ENCODE results near the gene HOOK1. TPM values are rescaled to one million over a fixed set of nuclear protein-coding genes. Genes with fewer than 3 reads are reported as not detected.

HOOK1 gene
- total RNA-seq, 1 donor from 2014 or later: 8.9 TPM

- Histone ChIP-seq H3K36me3 (ENCODE audit: control insufficient read depth, insufficient read depth, low read length) (no peaks in the 10 kb centered on the region), H3K27me3 (ENCODE audit: control insufficient read depth, insufficient read depth, low read length) (no peaks in the 10 kb centered on the region), H3K4me3 (ENCODE audit: low read depth, low read length) (no peak overlapping the region)
- TF ChIP-seq CTCF (IDR thresholded peaks at IDR 0.05; ENCODE audit: insufficient read depth, low read length, poor library complexity, severe bottlenecking): no peak
- no peak for DNase-seq (ENCODE audit: low read depth)
These were observed 70.5 kb downstream of the HOOK1 start for GRCh38 chr1:59885160-59885832.

GRCh38 chr1:59892841-59893811, 78.4 kb downstream of the HOOK1 start:
- Histone ChIP-seq H3K4me3 (ENCODE audit: low read depth, low read length) (no peak overlapping the region), H3K27me3 (ENCODE audit: control insufficient read depth, insufficient read depth, low read length) (no peaks in the 10 kb centered on the region), H3K36me3 (ENCODE audit: control insufficient read depth, insufficient read depth, low read length) (no peaks in the 10 kb centered on the region)
- no peak for TF ChIP-seq CTCF (IDR thresholded peaks at IDR 0.05; ENCODE audit: insufficient read depth, low read length, poor library complexity, severe bottlenecking)
- no peak for DNase-seq (ENCODE audit: low read depth)

- Histone ChIP-seq H3K36me3 (ENCODE audit: control insufficient read depth, insufficient read depth, low read length) (no peaks in the 10 kb centered on the region), H3K27me3 (ENCODE audit: control insufficient read depth, insufficient read depth, low read length) (no peaks in the 10 kb centered on the region), H3K4me3 (ENCODE audit: low read depth, low read length) (no peak overlapping the region)
- DNase-seq (ENCODE audit: low read depth): no peak
- TF ChIP-seq CTCF (IDR thresholded peaks at IDR 0.05; ENCODE audit: insufficient read depth, low read length, poor library complexity, severe bottlenecking): no peak
These were observed 82.4 kb downstream of the HOOK1 start for GRCh38 chr1:59897165-59897564.

GRCh38 chr1:59898927-59899326, 84.2 kb downstream of the HOOK1 start:
- Histone ChIP-seq H3K27me3 (ENCODE audit: control insufficient read depth, insufficient read depth, low read length) (no peaks in the 10 kb centered on the region), H3K36me3 (ENCODE audit: control insufficient read depth, insufficient read depth, low read length) (no peaks in the 10 kb centered on the region), H3K4me3 (ENCODE audit: low read depth, low read length) (no peak overlapping the region)
- DNase-seq (ENCODE audit: low read depth): no peak
- no peak for TF ChIP-seq CTCF (IDR thresholded peaks at IDR 0.05; ENCODE audit: insufficient read depth, low read length, poor library complexity, severe bottlenecking)

DNA sequence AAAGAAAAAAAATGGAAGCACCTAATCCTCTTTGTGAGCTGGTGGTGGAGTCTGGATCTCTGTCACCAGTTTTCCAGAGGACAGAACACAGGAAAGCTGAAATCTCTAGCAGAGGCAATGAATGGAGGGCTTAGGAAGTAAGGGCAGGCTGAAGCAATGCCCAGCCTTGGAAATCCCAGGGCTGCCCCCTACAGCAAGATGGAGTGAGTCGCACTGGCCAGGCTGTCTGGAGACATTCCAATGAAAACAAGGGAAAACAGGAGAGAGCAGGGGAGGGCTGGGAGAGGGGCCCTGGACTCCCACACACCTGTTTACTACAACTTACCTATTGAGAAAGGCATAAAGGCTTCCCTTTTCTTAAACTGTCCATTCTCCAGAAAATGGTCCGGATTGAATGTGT, 85.9 kb downstream of the HOOK1 start:
- Histone ChIP-seq H3K36me3 (ENCODE audit: control insufficient read depth, insufficient read depth, low read length) (no peaks in the 10 kb centered on the region), H3K27me3 (ENCODE audit: control insufficient read depth, insufficient read depth, low read length) (no peaks in the 10 kb centered on the region), H3K4me3 (ENCODE audit: low read depth, low read length) (no peak overlapping the region)
- DNase-seq (ENCODE audit: low read depth): no peak
- TF ChIP-seq CTCF (IDR thresholded peaks at IDR 0.05; ENCODE audit: insufficient read depth, low read length, poor library complexity, severe bottlenecking): peak; percentile 31

Data from kidney epithelial cell (primary cell).